Vagina (tissue), 2 donors: ENCODE results near the gene PTPRN2.

Source experiments
- CTCF ChIP-seq, 3 experiments: fragments of 450-650 bp in 2 of 3; fragments of 200-600 bp in 1 of 3; sonication (generic) in 1 of 3; IDR thresholded peaks; one replicate each; pipeline ENCODE4 v1.5.1; 2017 to 2019; ENCODE audit warnings: antibody characterized with exemption in 3 of 3, mild to moderate bottlenecking in 2 of 3, moderate library complexity in 2 of 3
- POLR2A ChIP-seq, 2 donors: fragments of 450-650 bp; IDR thresholded peaks; one replicate each; pipeline ENCODE4 v1.6.1; 2017; ENCODE audit warnings: antibody characterized with exemption in 2 of 2, mild to moderate bottlenecking in 2 of 2, moderate library complexity in 2 of 2
- POLR2AphosphoS5 ChIP-seq, 2 donors: sonication (generic); formaldehyde crosslinking; IDR thresholded peaks; one replicate each; pipeline ENCODE4 v1.9.0; 2017; ENCODE audit warnings: antibody characterized with exemption in 2 of 2, mild to moderate bottlenecking in 2 of 2, low read depth in 1 of 2; ENCODE audit not compliant: insufficient read depth in 1 of 2

- no peak for TF ChIP-seq CTCF (IDR thresholded peaks at IDR 0.05)
- no peak for TF ChIP-seq POLR2A (IDR thresholded peaks at IDR 0.05)
- no peak for TF ChIP-seq POLR2AphosphoS5 (IDR thresholded peaks at IDR 0.05; ENCODE audit: insufficient read depth in 1 of 2, low read depth in 1 of 2)
Measured at GRCh38 chr7:157789942-157790341, 797.7 kb downstream of the PTPRN2 start.
